ENCODE results near the gene CREBBP. TPM values are rescaled to one million over a fixed set of nuclear protein-coding genes. Genes with fewer than 3 reads are reported as not detected.

The CREBBP gene
- total RNA-seq, 2 donors from 2014 or later, result 82.2 to 143 TPM

GRCh38 chr16:3808308-3809063, 72.0 kb downstream of the CREBBP start:
- Histone ChIP-seq H3K27me3 (replicated peaks; ENCODE audit: insufficient read depth) (no peaks in the 10 kb centered on the region), H3K4me3 (no peak overlapping the region), H3K36me3 (no peaks in the 10 kb centered on the region), H3K27ac (no peak overlapping the region), H3K4me1 (replicated peaks) (no peaks in the 10 kb centered on the region), H3K9me3 (no peaks in the 10 kb centered on the region)
- DNase-seq (ENCODE audit: low spot score), result no peak
- TF ChIP-seq POLR2A (IDR thresholded peaks at IDR 0.05) (no peak), CTCF (IDR thresholded peaks at IDR 0.05) (no peak), POLR2AphosphoS5 (IDR thresholded peaks at IDR 0.05) (no peak)
- intact Hi-C loops (cut with DNase I), result no loop called here
- WGBS, result 82% methylated on average over 9 of the region's 9 CpGs

GRCh38 chr16:3807425-3808123, 72.9 kb downstream of the CREBBP start:
- TF ChIP-seq POLR2A (IDR thresholded peaks at IDR 0.05), result no peak
- TF ChIP-seq POLR2AphosphoS5 (IDR thresholded peaks at IDR 0.05), result no peak
- TF ChIP-seq CTCF (IDR thresholded peaks at IDR 0.05), result no peak
- Histone ChIP-seq H3K36me3 (no peaks in the 10 kb centered on the region), H3K27ac (no peak overlapping the region), H3K4me3 (no peak overlapping the region), H3K4me1 (replicated peaks) (no peaks in the 10 kb centered on the region), H3K27me3 (replicated peaks; ENCODE audit: insufficient read depth) (no peaks in the 10 kb centered on the region), H3K9me3 (no peaks in the 10 kb centered on the region)
- 55% methylated on average over 3 of the region's 3 CpGs for WGBS
- no peak for DNase-seq (ENCODE audit: low spot score)
- intact Hi-C loops (cut with DNase I), result no loop called here

GRCh38 chr16:3804426-3805016, 76.0 kb downstream of the CREBBP start:
- H3K9me3 ChIP-seq, result no peaks in the 10 kb centered on the region
- no peaks in the 10 kb centered on the region for H3K4me1 ChIP-seq (replicated peaks)
- no peak for TF ChIP-seq CTCF (IDR thresholded peaks at IDR 0.05)
- TF ChIP-seq POLR2AphosphoS5 (IDR thresholded peaks at IDR 0.05), result no peak
- TF ChIP-seq POLR2A (IDR thresholded peaks at IDR 0.05), result no peak
- no peak overlapping the region for H3K27ac ChIP-seq
- WGBS, result 87% methylated on average over 7 of the region's 7 CpGs
- H3K27me3 ChIP-seq (replicated peaks; ENCODE audit: insufficient read depth), result no peaks in the 10 kb centered on the region
- intact Hi-C loops (cut with DNase I), result no loop called here
- H3K4me3 ChIP-seq, result no peak overlapping the region
- H3K36me3 ChIP-seq, result no peaks in the 10 kb centered on the region
- DNase-seq (ENCODE audit: low spot score), result no peak

GRCh38 chr16:3800477-3801270, 79.8 kb downstream of the CREBBP start:
- Histone ChIP-seq H3K36me3 (no peaks in the 10 kb centered on the region), H3K4me3 (no peak overlapping the region), H3K4me1 (replicated peaks) (peaks cover 9% of the 10 kb centered on the region), H3K27ac (no peak overlapping the region), H3K9me3 (no peaks in the 10 kb centered on the region), H3K27me3 (replicated peaks; ENCODE audit: insufficient read depth) (no peaks in the 10 kb centered on the region)
- TF ChIP-seq POLR2A (IDR thresholded peaks at IDR 0.05) (no peak), CTCF (IDR thresholded peaks at IDR 0.05) (no peak), POLR2AphosphoS5 (IDR thresholded peaks at IDR 0.05) (no peak)
- WGBS, result 84% methylated on average over 4 of the region's 4 CpGs
- intact Hi-C loops (cut with DNase I), result no loop called here
- DNase-seq (ENCODE audit: low spot score), result no peak

All from prostate gland (tissue), 2 donors.